SK-N-MC (cell line): ENCODE results near the gene CFAP57.

Source experiments
- EZH2 ChIP-seq: fragments of 200-600 bp; sonication (generic); IDR thresholded peaks from one replicate; pipeline ENCODE4 v1.6.1; 2017; ENCODE audit warnings: antibody characterized with exemption
- FOXP2 ChIP-seq: optimal IDR thresholded peaks from 2 replicates; pipeline ENCODE3; 2011; ENCODE audit warnings: mild to moderate bottlenecking, moderate library complexity; ENCODE audit not compliant: insufficient read depth; ENCODE audit errors: extremely low read length, control extremely low read depth
- POLR2AphosphoS5 ChIP-seq: IDR thresholded peaks from 2 replicates; pipeline ENCODE4 v1.6.1; 2012; ENCODE audit warnings: mild to moderate bottlenecking, low read depth, low read length, borderline replicate concordance

DNA sequence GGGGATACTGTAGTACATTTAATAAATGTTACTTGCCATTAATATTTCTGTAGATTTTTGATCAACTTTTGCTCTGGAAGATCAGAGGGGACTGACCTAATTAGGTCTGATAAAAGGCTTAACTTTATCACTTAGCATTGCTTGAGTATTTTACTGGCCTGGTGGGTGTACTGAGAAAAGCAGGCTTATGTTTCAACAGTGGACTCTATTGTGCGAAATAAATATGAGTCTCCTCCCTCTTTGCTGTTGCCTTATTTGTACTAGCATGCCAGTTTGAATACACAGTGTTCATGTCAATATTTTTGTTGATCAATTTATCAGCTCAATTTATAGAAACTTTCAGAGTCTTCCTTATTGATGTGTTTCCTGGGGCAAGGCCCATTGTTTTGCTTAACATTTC is 49.1 kb upstream of the CFAP57 start:
- TF ChIP-seq EZH2 (no peak), POLR2AphosphoS5 (no peak), FOXP2 (no peak)
